GM18517 (cell line): ENCODE results near the gene XYLT2.
"Not testable (repeated sequence)": the region's sequence is repeated elsewhere in the genome, so short reads cannot be mapped to it uniquely, and the experiment has no call there.

ENCODE experiments used
- ATAC-seq: cut with Tn5 transposase; IDR thresholded peaks from one replicate; pipeline ENCODE4 v1.9.1; 2021; ENCODE audit warnings: mild to moderate bottlenecking, moderate library complexity; ENCODE audit not compliant: unreplicated experiment

XYLT2 gene

GRCh38 chr17:50345432-50346312 lies at the start of gene XYLT2:
Gene XYLT2, plus strand, starts transcription at chr17:50346126. Its CDS starts 15 bp downstream, at chr17:50346141.
- ATAC-seq: peak; percentile 59

- ATAC-seq: no peak
Observed at GRCh38 chr17:50297407-50297865, 48.5 kb upstream of the XYLT2 start.

- ATAC-seq: no peak
Observed at GRCh38 chr17:50298018-50298417, 47.9 kb upstream of the XYLT2 start.

GRCh38 chr17:50299776-50300175 lies 46.1 kb upstream of the XYLT2 start:
- no peak for ATAC-seq

- ATAC-seq: not testable (repeated sequence)
Observed at GRCh38 chr17:50300824-50301223, 45.1 kb upstream of the XYLT2 start.

GRCh38 chr17:50301891-50302584 lies 43.9 kb upstream of the XYLT2 start:
- ATAC-seq: no peak

GRCh38 chr17:50303051-50303450 lies 42.9 kb upstream of the XYLT2 start:
- ATAC-seq: no peak

GRCh38 chr17:50303596-50303995 lies 42.3 kb upstream of the XYLT2 start:
- ATAC-seq: no peak

GRCh38 chr17:50304781-50305404 lies 41.0 kb upstream of the XYLT2 start:
- ATAC-seq: no peak

- no peak for ATAC-seq
Observed at GRCh38 chr17:50307654-50308053, 38.3 kb upstream of the XYLT2 start.

GRCh38 chr17:50308666-50309065 lies 37.3 kb upstream of the XYLT2 start:
- ATAC-seq: no peak

- ATAC-seq: no peak
Observed at GRCh38 chr17:50310455-50311111, 35.3 kb upstream of the XYLT2 start.

- ATAC-seq: no peak
Observed at GRCh38 chr17:50311112-50311460, 34.8 kb upstream of the XYLT2 start.

- no peak for ATAC-seq
Observed at GRCh38 chr17:50311483-50311882, 34.4 kb upstream of the XYLT2 start.

GRCh38 chr17:50312308-50312707 lies 33.6 kb upstream of the XYLT2 start:
- ATAC-seq: no peak

GRCh38 chr17:50314456-50315011 lies 31.4 kb upstream of the XYLT2 start:
- ATAC-seq: no peak

- ATAC-seq: no peak
Observed at GRCh38 chr17:50316016-50316587, 29.8 kb upstream of the XYLT2 start.

- ATAC-seq: not testable (repeated sequence)
Observed at GRCh38 chr17:50316660-50317059, 29.3 kb upstream of the XYLT2 start.

GRCh38 chr17:50317121-50317520 lies 28.8 kb upstream of the XYLT2 start:
- no peak for ATAC-seq

GRCh38 chr17:50318501-50319285 lies 27.2 kb upstream of the XYLT2 start:
- no peak for ATAC-seq
